HG03354 (cell line): Measurements from ENCODE around the gene ERCC5.

Experiments used
- ATAC-seq: cut with Tn5 transposase; IDR thresholded peaks from one replicate; pipeline ENCODE4 v1.9.1; 2021; ENCODE audit warnings: mild to moderate bottlenecking; ENCODE audit not compliant: unreplicated experiment, poor library complexity, severe bottlenecking

Gene ERCC5

DNA sequence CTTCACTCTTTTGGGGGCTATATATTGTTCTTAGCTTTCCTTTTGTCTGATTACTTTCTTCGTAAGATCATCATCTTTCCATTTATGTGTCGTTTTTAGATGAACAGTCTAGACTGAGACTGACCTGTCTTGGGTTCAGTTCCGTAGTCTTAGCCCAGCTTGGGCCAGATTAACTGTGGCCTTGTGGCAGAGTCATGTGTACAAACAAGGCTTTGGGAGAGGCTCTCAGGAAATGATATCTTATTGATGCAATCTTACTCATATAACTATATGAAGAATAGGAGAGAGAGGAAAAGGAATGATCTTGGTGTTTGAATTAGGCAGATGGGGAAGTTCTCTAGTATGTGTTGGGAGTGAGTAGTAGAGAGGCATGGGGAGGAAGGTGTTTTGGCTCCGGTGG is 6.8 kb upstream of the ERCC5 start:
- no peak for ATAC-seq

DNA sequence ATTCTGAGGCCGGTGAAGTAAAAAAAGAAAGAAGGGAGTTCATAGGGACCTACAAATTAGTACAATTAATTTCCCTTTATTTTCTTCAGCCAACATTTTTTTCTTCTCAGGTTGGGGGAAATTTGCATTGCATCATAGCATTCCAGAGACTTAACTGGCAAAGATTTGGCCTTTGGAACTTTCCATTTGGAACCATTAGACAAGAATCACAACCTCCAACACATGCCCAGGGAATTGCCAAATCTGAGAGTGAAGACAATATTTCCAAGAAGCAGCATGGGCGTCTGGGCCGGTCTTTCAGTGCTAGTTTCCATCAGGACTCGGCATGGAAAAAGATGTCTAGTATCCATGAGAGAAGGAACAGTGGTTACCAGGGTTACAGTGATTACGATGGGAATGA is 6.4 kb upstream of the ERCC5 start:
- ATAC-seq: no peak

- peak; percentile 29 for ATAC-seq
Observed at GRCh38 chr13:102845289-102845629, 573 bp upstream of the ERCC5 start.

- peak; percentile 51 for ATAC-seq
Observed at GRCh38 chr13:102846261-102847015, 606 bp downstream of the ERCC5 start.

GRCh38 chr13:102847272-102848234 is 1.7 kb downstream of the ERCC5 start:
- ATAC-seq: no peak

DNA sequence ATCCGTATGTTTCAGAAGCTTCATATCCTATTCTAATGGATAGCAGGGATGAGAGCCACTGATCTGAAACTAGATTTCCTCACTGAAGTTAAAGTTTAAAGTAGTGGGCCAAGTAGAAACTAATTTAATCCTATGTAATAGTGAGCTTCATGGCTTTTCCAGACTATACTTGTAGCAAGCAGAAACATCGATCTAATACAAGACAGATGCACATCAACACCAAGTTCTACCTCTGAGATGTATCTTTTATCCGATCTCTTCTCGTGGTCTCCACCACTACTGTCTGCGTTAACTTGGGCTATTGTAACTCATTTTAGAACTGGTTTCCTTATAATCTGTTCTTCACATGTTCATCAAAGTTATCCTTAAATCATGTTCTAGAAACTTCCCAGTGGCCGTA is 3.1 kb downstream of the ERCC5 start:
- ATAC-seq: no peak

- ATAC-seq: no peak
Observed at GRCh38 chr13:102852556-102852955, 6.7 kb downstream of the ERCC5 start.

GRCh38 chr13:102854675-102855074 is 8.8 kb downstream of the ERCC5 start:
- ATAC-seq: peak; percentile 59

GRCh38 chr13:102856557-102856956 is 10.7 kb downstream of the ERCC5 start:
- no peak for ATAC-seq

DNA sequence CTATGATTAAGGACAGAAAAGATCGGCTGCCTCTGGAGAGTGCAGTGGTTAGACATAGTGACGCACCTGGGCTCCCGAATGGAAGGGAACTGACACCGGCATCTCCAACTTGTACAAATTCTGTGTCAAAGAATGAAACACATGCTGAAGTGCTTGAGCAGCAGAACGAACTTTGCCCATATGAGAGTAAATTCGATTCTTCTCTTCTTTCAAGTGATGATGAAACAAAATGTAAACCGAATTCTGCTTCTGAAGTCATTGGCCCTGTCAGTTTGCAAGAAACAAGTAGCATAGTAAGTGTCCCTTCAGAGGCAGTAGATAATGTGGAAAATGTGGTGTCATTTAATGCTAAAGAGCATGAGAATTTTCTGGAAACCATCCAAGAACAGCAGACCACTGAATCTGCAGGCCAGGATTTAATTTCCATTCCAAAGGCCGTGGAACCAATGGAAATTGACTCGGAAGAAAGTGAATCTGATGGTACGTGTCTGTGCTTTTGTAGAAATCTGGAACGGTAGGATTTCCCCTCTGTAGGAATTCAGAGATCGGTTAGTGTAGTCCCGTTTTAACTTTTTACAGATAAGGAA is 16.9 kb downstream of the ERCC5 start:
- no peak for ATAC-seq

DNA sequence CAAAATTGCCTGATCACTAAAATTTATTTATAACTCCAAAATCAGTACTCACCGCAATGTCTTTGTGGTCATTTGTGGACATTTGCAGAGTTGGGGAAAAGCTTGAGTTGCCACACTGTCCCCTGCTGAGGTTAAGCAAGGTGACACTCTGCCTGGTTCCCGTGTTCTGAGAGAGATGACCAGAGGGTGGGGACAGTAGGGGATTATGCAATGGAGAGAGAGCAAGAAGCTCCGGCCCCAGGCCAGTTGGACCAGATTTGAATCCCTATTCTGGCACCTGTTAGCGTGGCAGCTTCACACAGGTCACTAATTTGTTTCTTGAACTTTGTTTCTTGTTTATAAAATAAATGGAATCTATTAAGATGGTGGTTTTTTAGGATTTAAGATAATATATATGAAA is 17.8 kb downstream of the ERCC5 start:
- no peak for ATAC-seq

- no peak for ATAC-seq
Observed at GRCh38 chr13:102868366-102868936, 22.6 kb downstream of the ERCC5 start.

GRCh38 chr13:102869948-102870676 is 24.3 kb downstream of the ERCC5 start:
- ATAC-seq: peak; percentile 39

GRCh38 chr13:102870677-102871415 is 25.0 kb downstream of the ERCC5 start:
- peak; percentile 95 for ATAC-seq

- no peak for ATAC-seq
Observed at GRCh38 chr13:102872131-102872530, 26.3 kb downstream of the ERCC5 start.

DNA sequence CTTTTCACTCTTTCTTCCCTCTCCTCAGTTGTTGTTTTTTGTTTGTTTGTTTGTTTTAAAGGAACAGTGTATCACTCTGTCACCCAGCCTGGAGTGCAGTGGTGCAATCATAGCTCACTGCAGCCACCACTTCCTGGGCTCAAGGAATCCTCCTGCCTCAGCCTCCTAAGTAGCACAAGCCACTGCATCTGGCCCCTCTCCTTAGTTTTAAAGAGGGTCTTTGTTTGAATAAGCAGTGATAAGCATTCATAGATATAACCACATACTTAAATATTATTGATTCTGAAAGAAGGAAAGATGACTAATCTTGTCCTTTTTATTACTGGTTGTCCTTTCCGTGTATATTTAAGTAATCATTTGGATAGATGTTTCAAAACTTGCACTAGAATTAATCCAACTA is 26.7 kb downstream of the ERCC5 start:
- ATAC-seq: no peak

DNA sequence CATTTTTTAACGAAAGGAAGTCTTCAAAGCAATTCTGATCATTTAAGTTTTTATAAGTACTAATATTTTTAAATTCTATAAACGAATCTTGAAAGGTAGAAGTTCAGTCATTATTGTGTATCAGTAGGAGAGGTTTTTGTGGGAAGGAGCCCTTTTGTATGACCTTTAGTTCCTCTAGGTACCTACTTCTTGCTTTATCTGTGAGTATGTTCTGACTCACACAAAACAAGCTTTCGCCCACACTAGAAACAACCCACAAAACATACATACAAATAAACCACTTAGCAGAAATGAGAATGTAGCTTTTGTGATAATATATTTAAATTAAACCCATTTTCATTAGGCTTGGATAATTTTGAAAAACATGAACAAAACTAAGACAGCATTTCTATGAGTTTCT is 27.8 kb downstream of the ERCC5 start:
- ATAC-seq: no peak

GRCh38 chr13:102875256-102875655 is 29.4 kb downstream of the ERCC5 start:
- ATAC-seq: no peak

DNA sequence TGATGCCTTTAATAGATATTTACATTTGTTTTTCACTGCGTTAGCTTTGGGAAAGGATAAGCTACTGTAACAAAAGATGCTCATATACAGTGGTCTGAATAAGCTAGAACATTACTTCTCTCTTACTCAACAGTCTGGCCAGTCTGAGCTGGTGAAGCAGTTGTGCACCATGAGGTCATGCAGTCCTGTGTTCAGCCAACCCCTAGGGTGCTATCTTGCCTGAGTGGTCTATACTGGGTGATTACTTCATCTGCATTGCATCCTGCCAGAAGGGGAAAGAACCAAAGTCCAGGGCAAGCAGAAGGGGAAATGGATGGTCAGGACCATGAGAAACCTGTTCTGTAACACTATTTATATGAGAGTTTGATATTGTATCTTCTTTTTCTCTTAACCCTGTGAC is 31.5 kb downstream of the ERCC5 start:
- no peak for ATAC-seq
